Activated CD4-positive, CD25-positive, alpha-beta regulatory T cell (primary cell): Measurements from ENCODE around the gene RNF121.

Experiments used
- DNase-seq, 4 experiments: peaks; one replicate each; lab custom pipeline; 2025; lab: John Stamatoyannopoulos, UW

The RNF121 gene

GRCh38 chr11:72039031-72039855 lies 110.4 kb downstream of the RNF121 start:
- no peak for DNase-seq

- no peak for DNase-seq
Observed at GRCh38 chr11:72039856-72040401, 111.1 kb downstream of the RNF121 start.

DNA sequence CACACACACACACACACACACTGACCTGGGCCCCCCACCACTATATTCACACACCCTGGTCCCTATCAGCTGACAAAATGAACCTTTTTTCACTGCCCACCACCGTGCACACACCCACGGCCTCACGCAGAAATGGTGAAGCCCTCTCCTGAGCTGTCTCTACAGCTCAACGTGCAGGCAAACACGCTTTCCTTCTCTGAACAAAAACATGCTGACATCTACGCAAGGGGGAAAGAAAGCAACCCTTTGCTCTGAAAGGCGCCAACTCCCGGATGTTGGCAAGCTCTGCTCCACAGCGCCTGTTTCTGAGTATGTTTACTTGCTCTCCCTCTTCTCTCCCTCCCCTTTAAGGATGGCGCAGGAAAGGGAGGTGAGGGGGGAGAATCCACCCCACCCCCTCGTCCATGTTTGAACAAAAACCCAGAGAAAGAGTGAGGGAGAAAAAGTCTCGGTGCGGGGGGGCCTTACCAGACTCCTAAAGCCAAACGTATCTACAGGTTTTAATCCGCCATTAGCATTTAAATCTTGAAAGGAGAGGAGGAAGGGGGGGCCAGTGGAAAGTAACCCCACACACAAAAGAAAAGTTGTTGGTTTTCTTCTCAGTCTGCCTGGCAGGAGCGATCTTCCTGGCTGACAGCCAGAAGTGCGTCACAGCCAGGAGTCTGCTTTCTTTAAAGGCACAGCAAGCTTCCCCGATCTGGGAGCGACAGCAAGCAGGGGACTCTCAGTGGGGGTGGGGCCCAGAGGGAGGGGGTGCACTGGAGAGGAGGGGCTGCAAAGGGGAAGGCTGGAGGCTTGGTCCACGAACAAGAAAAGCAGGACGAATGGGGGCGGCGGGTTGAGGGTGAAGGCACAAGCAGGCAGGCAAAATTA lies 111.9 kb downstream of the RNF121 start:
- peak in 3 of 4 experiments; percentile 43 to 57 (median 52) for DNase-seq

DNA sequence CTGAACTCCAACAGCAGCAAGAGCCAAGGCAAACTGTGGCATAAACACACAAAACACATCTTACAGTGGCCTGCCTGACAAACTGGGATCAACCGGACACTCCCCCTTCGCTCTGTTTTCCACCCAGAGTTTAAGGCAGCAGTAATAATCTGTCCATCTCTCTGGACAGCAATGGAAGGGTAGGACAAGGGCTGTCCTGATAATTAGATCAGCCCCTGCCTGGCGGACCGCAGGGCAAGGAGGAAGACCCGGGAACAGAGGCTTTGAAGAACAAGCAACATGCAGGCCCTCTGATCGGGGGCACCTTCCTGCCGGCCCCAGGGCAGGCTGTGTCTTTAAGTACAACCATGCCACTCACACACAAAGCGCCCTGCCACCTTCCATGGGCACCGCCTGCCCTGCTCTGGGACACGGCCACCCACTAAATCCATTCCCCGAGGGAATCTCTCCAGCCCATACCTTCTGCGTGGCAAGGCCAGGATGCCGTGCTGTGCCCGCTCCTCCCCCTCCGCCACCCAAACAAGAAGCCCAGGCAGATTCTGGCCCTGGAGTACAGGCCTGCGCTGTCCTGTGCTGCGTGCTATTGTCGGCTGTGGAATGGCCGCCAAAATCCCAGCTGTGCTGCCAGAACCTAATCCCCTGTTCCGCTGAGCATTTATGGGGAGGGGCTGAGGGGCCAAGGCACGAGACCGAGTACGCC lies 112.7 kb downstream of the RNF121 start:
- peak in 3 of 4 experiments; percentile 10 to 53 (median 31) for DNase-seq

GRCh38 chr11:72042064-72042745 lies 113.4 kb downstream of the RNF121 start:
- DNase-seq, result no peak

DNA sequence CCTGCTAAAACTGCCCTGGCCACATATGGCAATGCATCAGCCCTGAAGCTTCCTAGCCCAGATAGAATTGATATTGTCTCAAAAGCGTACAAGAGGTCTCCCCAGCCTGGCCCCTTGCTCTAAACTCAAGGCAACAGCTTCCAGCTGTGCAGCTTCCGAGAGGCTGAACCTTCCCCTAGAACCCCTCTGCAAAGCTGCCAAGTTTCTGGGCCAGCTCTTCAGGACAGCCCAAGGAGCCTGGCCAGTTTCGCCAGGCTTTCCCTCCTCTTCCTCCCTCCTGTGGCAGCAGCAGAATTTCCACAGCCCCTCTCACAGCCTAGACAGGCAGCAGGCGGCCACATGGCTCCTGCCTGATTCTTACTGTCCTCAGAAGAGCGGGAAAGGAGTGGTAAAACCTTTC lies 117.0 kb downstream of the RNF121 start:
- DNase-seq, result no peak
